KMS-11 (cell line): ENCODE results near the gene PIKFYVE.

ENCODE experiments used
- H2AFZ ChIP-seq: fragments of 200-600 bp; sonication (generic); 2 replicates; pipeline ENCODE4 v1.6.1; 2016; ENCODE audit warnings: antibody characterized with exemption, mixed run types, low read depth
- H3K27ac ChIP-seq: fragments of 200-600 bp; sonication (generic); 2 replicates; pipeline ENCODE4 v1.6.1; 2016; ENCODE audit warnings: mild to moderate bottlenecking, mixed run types
- H3K27me3 ChIP-seq: fragments of 200-600 bp; sonication (generic); 2 replicates; pipeline ENCODE4 v1.6.1; 2017; ENCODE audit warnings: mild to moderate bottlenecking, low read depth, mixed run types, moderate library complexity; ENCODE audit not compliant: insufficient read depth
- H3K36me3 ChIP-seq: fragments of 200-600 bp; sonication (generic); 2 replicates; pipeline ENCODE4 v1.6.1; 2017; ENCODE audit warnings: mild to moderate bottlenecking, mixed run types; ENCODE audit not compliant: insufficient read depth
- H3K4me1 ChIP-seq: fragments of 200-600 bp; sonication (generic); 2 replicates; pipeline ENCODE4 v1.6.1; 2016; ENCODE audit warnings: mild to moderate bottlenecking, low read depth, mixed run types; ENCODE audit not compliant: poor library complexity, severe bottlenecking
- H3K4me2 ChIP-seq: fragments of 200-600 bp; sonication (generic); 2 replicates; pipeline ENCODE4 v1.7.0; 2016; ENCODE audit warnings: mild to moderate bottlenecking, mixed run types
- H3K4me3 ChIP-seq: fragments of 200-600 bp; sonication (generic); IDR thresholded peaks from 2 replicates; pipeline ENCODE4 v1.6.1; 2017; ENCODE audit warnings: low read depth, low read length, mixed read lengths; ENCODE audit not compliant: insufficient read depth
- H3K79me2 ChIP-seq: fragments of 200-600 bp; sonication (generic); 2 replicates; pipeline ENCODE4 v1.6.1; 2016; ENCODE audit warnings: low read depth, mixed run types; ENCODE audit not compliant: insufficient read depth
- H3K9ac ChIP-seq: fragments of 200-600 bp; sonication (generic); 2 replicates; pipeline ENCODE4 v1.6.1; 2016; ENCODE audit warnings: mild to moderate bottlenecking, mixed run types
- H4K20me1 ChIP-seq: fragments of 200-600 bp; sonication (generic); 2 replicates; pipeline ENCODE4 v1.6.1; 2016; ENCODE audit warnings: mild to moderate bottlenecking, mixed run types; ENCODE audit not compliant: insufficient read depth
- TF ChIP-seq, protein P1 (sequence below): fragments of 200-600 bp; sonication (generic); conservative IDR thresholded peaks from 2 replicates; pipeline ENCODE4 v1.6.1; 2017; ENCODE audit warnings: low read depth, mild to moderate bottlenecking, antibody characterized with exemption, low read length, moderate library complexity, mixed read lengths

PIKFYVE gene

DNA sequence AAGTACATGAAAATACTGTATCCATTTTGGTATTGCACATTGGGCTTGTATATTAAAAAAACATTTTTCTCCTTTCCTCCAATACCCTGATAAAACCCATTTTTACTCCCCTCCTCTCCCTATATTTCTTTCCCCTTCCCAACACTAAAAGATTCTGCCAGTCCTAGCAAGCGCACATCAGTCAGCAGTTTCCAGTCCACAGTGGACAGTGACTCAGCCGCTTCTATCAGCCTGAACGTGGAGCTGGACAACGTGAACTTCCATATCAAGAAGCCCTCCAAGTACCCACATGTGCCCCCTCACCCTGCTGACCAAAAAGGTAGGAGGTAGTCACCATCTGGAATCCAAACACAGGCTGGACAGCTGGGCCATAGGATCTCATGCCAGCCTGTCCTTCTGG, 38.6 kb downstream of the PIKFYVE start:
- no peaks in the 10 kb centered on the region; the same call in 1 of the 2 replicates for H3K36me3 ChIP-seq
- no peak overlapping the region for H3K4me2 ChIP-seq
- no peak overlapping the region for H3K4me3 ChIP-seq
- H3K79me2 ChIP-seq, result no peaks in the 10 kb centered on the region
- H3K27ac ChIP-seq, result no peak overlapping the region
- H3K9ac ChIP-seq, result no peak overlapping the region
- no peaks in the 10 kb centered on the region for H4K20me1 ChIP-seq
- H2AFZ ChIP-seq, result no peak overlapping the region
- TF ChIP-seq, protein P1, sequence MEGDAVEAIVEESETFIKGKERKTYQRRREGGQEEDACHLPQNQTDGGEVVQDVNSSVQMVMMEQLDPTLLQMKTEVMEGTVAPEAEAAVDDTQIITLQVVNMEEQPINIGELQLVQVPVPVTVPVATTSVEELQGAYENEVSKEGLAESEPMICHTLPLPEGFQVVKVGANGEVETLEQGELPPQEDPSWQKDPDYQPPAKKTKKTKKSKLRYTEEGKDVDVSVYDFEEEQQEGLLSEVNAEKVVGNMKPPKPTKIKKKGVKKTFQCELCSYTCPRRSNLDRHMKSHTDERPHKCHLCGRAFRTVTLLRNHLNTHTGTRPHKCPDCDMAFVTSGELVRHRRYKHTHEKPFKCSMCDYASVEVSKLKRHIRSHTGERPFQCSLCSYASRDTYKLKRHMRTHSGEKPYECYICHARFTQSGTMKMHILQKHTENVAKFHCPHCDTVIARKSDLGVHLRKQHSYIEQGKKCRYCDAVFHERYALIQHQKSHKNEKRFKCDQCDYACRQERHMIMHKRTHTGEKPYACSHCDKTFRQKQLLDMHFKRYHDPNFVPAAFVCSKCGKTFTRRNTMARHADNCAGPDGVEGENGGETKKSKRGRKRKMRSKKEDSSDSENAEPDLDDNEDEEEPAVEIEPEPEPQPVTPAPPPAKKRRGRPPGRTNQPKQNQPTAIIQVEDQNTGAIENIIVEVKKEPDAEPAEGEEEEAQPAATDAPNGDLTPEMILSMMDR, result no peak
- H3K27me3 ChIP-seq, result no peaks in the 10 kb centered on the region
- H3K4me1 ChIP-seq, result no peaks in the 10 kb centered on the region

- H3K9ac ChIP-seq, result no peak overlapping the region
- H3K79me2 ChIP-seq, result no peaks in the 10 kb centered on the region
- H4K20me1 ChIP-seq, result no peaks in the 10 kb centered on the region
- no peaks in the 10 kb centered on the region for H3K27me3 ChIP-seq
- TF ChIP-seq, protein P1, result no peak
- H3K4me1 ChIP-seq, result no peaks in the 10 kb centered on the region
- no peak overlapping the region for H3K4me2 ChIP-seq
- no peak overlapping the region for H3K4me3 ChIP-seq
- H3K27ac ChIP-seq, result no peak overlapping the region
- no peak overlapping the region for H2AFZ ChIP-seq
- H3K36me3 ChIP-seq, result no peaks in the 10 kb centered on the region; the same call in 1 of the 2 replicates
These were observed 40.2 kb downstream of the PIKFYVE start for GRCh38 chr2:208306291-208306690.

DNA sequence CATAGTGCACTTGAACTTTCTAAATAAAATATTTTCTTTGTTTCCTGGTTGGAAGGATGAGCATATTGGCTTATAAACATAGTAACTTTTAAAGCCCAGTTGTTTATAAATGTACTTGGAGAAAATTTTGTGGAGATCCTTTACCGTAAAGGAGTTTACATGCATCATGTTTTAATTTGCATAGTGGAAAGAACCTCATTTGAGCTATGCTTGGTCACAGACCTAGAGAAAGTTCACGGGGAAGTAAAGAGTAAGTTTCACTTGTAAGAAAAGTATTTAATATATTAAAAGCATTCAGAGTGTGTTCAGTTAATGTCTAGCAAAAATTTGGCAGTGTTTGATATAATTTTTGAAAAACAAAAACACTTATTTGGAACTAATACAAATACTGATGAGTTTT, 45.3 kb downstream of the PIKFYVE start:
- no peaks in the 10 kb centered on the region for H4K20me1 ChIP-seq
- H3K27ac ChIP-seq, result no peak overlapping the region
- H3K4me2 ChIP-seq, result no peak overlapping the region
- no peak overlapping the region for H3K4me3 ChIP-seq
- no peaks in the 10 kb centered on the region for H3K27me3 ChIP-seq
- no peak overlapping the region for H2AFZ ChIP-seq
- H3K36me3 ChIP-seq, result no peaks in the 10 kb centered on the region
- H3K9ac ChIP-seq, result no peak overlapping the region
- no peaks in the 10 kb centered on the region for H3K79me2 ChIP-seq
- TF ChIP-seq, protein P1, result no peak
- H3K4me1 ChIP-seq, result no peaks in the 10 kb centered on the region

DNA sequence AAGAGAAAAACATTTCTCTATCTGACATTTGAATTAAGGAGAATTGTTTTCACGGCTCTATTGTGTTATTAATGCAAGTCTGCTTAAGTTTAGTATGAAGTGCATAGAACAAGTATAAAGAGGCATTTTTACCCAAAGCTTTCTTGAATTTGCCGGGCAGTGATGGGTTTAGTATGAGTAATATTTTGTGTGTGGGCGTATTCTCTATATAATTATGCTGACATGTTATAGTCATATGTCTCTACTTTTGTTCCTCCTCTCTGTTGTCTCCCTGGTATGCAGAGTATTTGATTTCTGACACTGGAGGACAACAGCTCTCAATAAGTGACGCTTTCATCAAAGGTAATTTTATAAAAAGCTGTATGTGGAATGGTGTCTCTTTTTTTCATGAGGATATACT, 45.9 kb downstream of the PIKFYVE start:
- Histone ChIP-seq H3K36me3 (no peaks in the 10 kb centered on the region), H3K4me2 (no peak overlapping the region), H3K79me2 (no peaks in the 10 kb centered on the region), H3K27me3 (no peaks in the 10 kb centered on the region), H3K9ac (no peak overlapping the region), H3K4me3 (no peak overlapping the region), H4K20me1 (no peaks in the 10 kb centered on the region), H2AFZ (no peak overlapping the region), H3K27ac (no peak overlapping the region), H3K4me1 (no peaks in the 10 kb centered on the region)
- TF ChIP-seq, protein P1, result no peak
